Measurements from ENCODE around the gene SYT17.

SYT17 gene

GRCh38 chr16:19295393-19295792, 127.4 kb downstream of the SYT17 start:
- TF ChIP-seq MAX (IDR thresholded peaks at IDR 0.05) (no peak), TEAD4 (IDR thresholded peaks at IDR 0.05) (no peak), CEBPB (IDR thresholded peaks at IDR 0.05) (no peak), REST (IDR thresholded peaks at IDR 0.05; ENCODE audit: low read depth) (no peak), ZBTB7A (IDR thresholded peaks at IDR 0.05; ENCODE audit: low read depth) (no peak), CREB1 (IDR thresholded peaks at IDR 0.05; ENCODE audit: low read depth) (no peak), RAD21 (IDR thresholded peaks at IDR 0.05; ENCODE audit: low read depth) (no peak)

GRCh38 chr16:19297454-19297853, 129.4 kb downstream of the SYT17 start:
- TF ChIP-seq MAX (IDR thresholded peaks at IDR 0.05), result no peak
- TF ChIP-seq TEAD4 (IDR thresholded peaks at IDR 0.05), result no peak
- TF ChIP-seq TAF1 (IDR thresholded peaks at IDR 0.05; ENCODE audit: low read depth), result no peak
- no peak for TF ChIP-seq FOXM1 (IDR thresholded peaks at IDR 0.05; ENCODE audit: borderline replicate concordance, low read depth)
- no peak for TF ChIP-seq EP300 (IDR thresholded peaks at IDR 0.05; ENCODE audit: borderline replicate concordance)
- TF ChIP-seq EGR1 (IDR thresholded peaks at IDR 0.05), result no peak
- TF ChIP-seq CEBPB (IDR thresholded peaks at IDR 0.05), result no peak
- no peak for TF ChIP-seq RAD21 (IDR thresholded peaks at IDR 0.05; ENCODE audit: low read depth)
- TF ChIP-seq TCF12 (IDR thresholded peaks at IDR 0.05; ENCODE audit: low read depth), result no peak
- TF ChIP-seq REST (IDR thresholded peaks at IDR 0.05; ENCODE audit: low read depth), result no peak
- no peak for TF ChIP-seq NFIC (IDR thresholded peaks at IDR 0.05)
- no peak for TF ChIP-seq USF1 (IDR thresholded peaks at IDR 0.05)
- no peak for TF ChIP-seq ZBTB7A (IDR thresholded peaks at IDR 0.05; ENCODE audit: low read depth)
- no peak for TF ChIP-seq YY1 (IDR thresholded peaks at IDR 0.05; ENCODE audit: low read depth)

GRCh38 chr16:19299565-19299964, 131.5 kb downstream of the SYT17 start:
- TF ChIP-seq USF1 (IDR thresholded peaks at IDR 0.05) (no peak), CEBPB (IDR thresholded peaks at IDR 0.05) (no peak), EGR1 (IDR thresholded peaks at IDR 0.05) (no peak), MAX (IDR thresholded peaks at IDR 0.05) (no peak)

- TF ChIP-seq NFIC (IDR thresholded peaks at IDR 0.05) (no peak), USF1 (IDR thresholded peaks at IDR 0.05) (no peak), RAD21 (IDR thresholded peaks at IDR 0.05; ENCODE audit: low read depth) (no peak), TEAD4 (IDR thresholded peaks at IDR 0.05) (no peak), FOXM1 (IDR thresholded peaks at IDR 0.05; ENCODE audit: borderline replicate concordance, low read depth) (no peak), MAX (IDR thresholded peaks at IDR 0.05) (no peak), CEBPB (IDR thresholded peaks at IDR 0.05) (no peak), EP300 (IDR thresholded peaks at IDR 0.05; ENCODE audit: borderline replicate concordance) (no peak), REST (IDR thresholded peaks at IDR 0.05; ENCODE audit: low read depth) (no peak)
Observed at GRCh38 chr16:19301931-19302330, 133.9 kb downstream of the SYT17 start.
